Kidney (tissue), 22 donors: Measurements from ENCODE around the gene MBD3L2B. TPM values are rescaled to one million over a fixed set of nuclear protein-coding genes. Genes with fewer than 3 reads are reported as not detected.
"Not testable (repeated sequence)": the region's sequence is repeated elsewhere in the genome, so short reads cannot be mapped to it uniquely, and the experiment has no call there.

Experiments used
- DNase-seq, 5 donors: peaks; one replicate each; pipeline ENCODE4 v3.0.0-alpha.2; 2013 to 2020
- FAIRE-seq: peaks from 2 replicates; lab custom pipeline; 2012; peaks lifted over from hg19 to GRCh38; lab: Jason Lieb, UNC
- H3K27ac ChIP-seq, 2 donors: one replicate each; pipeline ENCODE4 v1.7.0; 2013; ENCODE audit warnings: low read depth in 2 of 2, low read length in 2 of 2, inconsistent platforms in 1 of 2
- H3K27me3 ChIP-seq: one replicate; pipeline ENCODE4 v1.7.1; 2013; ENCODE audit warnings: low read length, inconsistent platforms; ENCODE audit not compliant: control insufficient read depth, insufficient read depth
- H3K36me3 ChIP-seq, 3 donors: one replicate each; pipeline versions ENCODE4 v1.7.0 to v1.7.1; 2013; ENCODE audit warnings: low read length in 3 of 3, control low read depth in 1 of 3, inconsistent platforms in 1 of 3; ENCODE audit not compliant: insufficient read depth in 3 of 3, control insufficient read depth in 2 of 3
- H3K4me1 ChIP-seq, 3 donors: one replicate each; pipeline versions ENCODE4 v1.7.0 to v1.7.1; 2013; ENCODE audit warnings: low read length in 3 of 3, inconsistent platforms in 1 of 3, low read depth in 1 of 3; ENCODE audit not compliant: control insufficient read depth in 2 of 3, insufficient read depth in 2 of 3
- H3K4me3 ChIP-seq, 3 donors: one replicate each; pipeline versions ENCODE4 v1.7.0 to v1.8.1; 2013; ENCODE audit warnings: low read length in 3 of 3, control low read depth in 1 of 3, inconsistent platforms in 1 of 3
- H3K9ac ChIP-seq, 3 donors: one replicate each; pipeline versions ENCODE4 v1.7.0 to v1.7.1; 2013; ENCODE audit warnings: low read length in 3 of 3, control low read depth in 1 of 3, inconsistent platforms in 1 of 3
- H3K9me3 ChIP-seq, 3 donors: one replicate each; pipeline versions ENCODE4 v1.7.0 to v1.7.1; 2013; ENCODE audit warnings: low read length in 3 of 3, control low read depth in 1 of 3, inconsistent platforms in 1 of 3; ENCODE audit not compliant: control insufficient read depth in 2 of 3, insufficient read depth in 1 of 3
- intact Hi-C: fragments of 100-400 bp; cut with DNase I; formaldehyde crosslinking; loops from one replicate; pipeline ENCODE4 v1.11.1; 2022
- long read RNA-seq, 10 donors: library from polyadenylated mRNA in 1 of 10; unstranded in 1 of 10; transcript quantifications; one replicate each; pipeline ENCODE4 v2.0.0 and lab custom pipeline, GENCODE V29; 2021 to 2026
- polyA plus RNA-seq: library from polyadenylated mRNA; stranded (reverse); fragments of 350-450 nt; fragmentation: Illumina TruSeq; extraction: RNeasy Lipid Tissue Mini Kit (QIAGEN cat#74804); gene quantifications from one replicate; pipeline ENCODE4 v1.2.3, GENCODE V29; 2014; ENCODE audit warnings: low read depth, low replicate concordance; ENCODE audit not compliant: insufficient read depth
- total RNA-seq: library from RNA; stranded (reverse); fragmentation: NEBNext Ultra II Directional; extraction: Animal tissue kit (Norgen Biotek cat#: 25700); gene quantifications from one replicate; pipeline ENCODE4 v1.2.1, GENCODE V29; 2021
- TF ChIP-seq, protein P1 (sequence below): IDR thresholded peaks from 3 replicates; pipeline ENCODE4 v1.5.1; 2012; ENCODE audit warnings: mild to moderate bottlenecking, moderate library complexity, borderline replicate concordance; ENCODE audit not compliant: insufficient read depth; ENCODE audit errors: extremely low read depth
- donor health status: control.
- donor health status: control.
- donor health status: control.
- donor health status: control.
- donor health status: control.
- donor health status: DM: yes; HTN: yes; CAD: no.
- donor health status: Normal renal cell carcinoma (clear cell type).

MBD3L2B gene
- not detected for total RNA-seq
- not detected for polyA plus RNA-seq
- long read RNA-seq, donor 1, result 0 reads
- long read RNA-seq, donor 2, result 0 reads
- long read RNA-seq, donor 3, result 0 reads
- long read RNA-seq, donor 4, result 0 reads
- long read RNA-seq, donor 5, result 0 reads
- long read RNA-seq, donor 6, result 0 reads
- long read RNA-seq, donor 7, result 0 reads
- long read RNA-seq, donor 8, result 0 reads
- long read RNA-seq, donor 9, result 0 reads
- long read RNA-seq, donor 10, result 0 reads

- H3K9me3 ChIP-seq, H3K4me1 ChIP-seq, H3K4me3 ChIP-seq, H3K9ac ChIP-seq, H3K36me3 ChIP-seq, DNase-seq, intact Hi-C loops, H3K27ac ChIP-seq, H3K27me3 ChIP-seq, FAIRE-seq: not testable (repeated sequence)
Measured at GRCh38 chr19:7021331-7021730, at the start of gene MBD3L2B. MBD3L2B (minus strand) TSS chr19:7021431; CDS start chr19:7021397, 34 bp downstream.

GRCh38 chr19:7069904-7070226 lies 48.6 kb upstream of the MBD3L2B start:
- intact Hi-C loops, result no loop called here
- Histone ChIP-seq H3K9me3 (no peaks in the 10 kb centered on the region), H3K36me3 (peaks cover 2 to 13% (median 9%) of the 10 kb centered on the region in 3 donors), H3K4me3 (peak overlapping the region; percentile 81 to 95 (median 95)), H3K27me3 (no peaks in the 10 kb centered on the region), H3K4me1 (peaks cover 0 to 6% (median 0%) of the 10 kb centered on the region in 3 donors), H3K9ac (peak overlapping the region; percentile 68 to 96 (median 80)), H3K27ac (peak overlapping the region; percentile 67 to 86)
- DNase-seq (no peak), FAIRE-seq (no peak)
- TF ChIP-seq, protein P1, sequence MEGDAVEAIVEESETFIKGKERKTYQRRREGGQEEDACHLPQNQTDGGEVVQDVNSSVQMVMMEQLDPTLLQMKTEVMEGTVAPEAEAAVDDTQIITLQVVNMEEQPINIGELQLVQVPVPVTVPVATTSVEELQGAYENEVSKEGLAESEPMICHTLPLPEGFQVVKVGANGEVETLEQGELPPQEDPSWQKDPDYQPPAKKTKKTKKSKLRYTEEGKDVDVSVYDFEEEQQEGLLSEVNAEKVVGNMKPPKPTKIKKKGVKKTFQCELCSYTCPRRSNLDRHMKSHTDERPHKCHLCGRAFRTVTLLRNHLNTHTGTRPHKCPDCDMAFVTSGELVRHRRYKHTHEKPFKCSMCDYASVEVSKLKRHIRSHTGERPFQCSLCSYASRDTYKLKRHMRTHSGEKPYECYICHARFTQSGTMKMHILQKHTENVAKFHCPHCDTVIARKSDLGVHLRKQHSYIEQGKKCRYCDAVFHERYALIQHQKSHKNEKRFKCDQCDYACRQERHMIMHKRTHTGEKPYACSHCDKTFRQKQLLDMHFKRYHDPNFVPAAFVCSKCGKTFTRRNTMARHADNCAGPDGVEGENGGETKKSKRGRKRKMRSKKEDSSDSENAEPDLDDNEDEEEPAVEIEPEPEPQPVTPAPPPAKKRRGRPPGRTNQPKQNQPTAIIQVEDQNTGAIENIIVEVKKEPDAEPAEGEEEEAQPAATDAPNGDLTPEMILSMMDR, result no peak

GRCh38 chr19:7069042-7069903 lies 48.0 kb upstream of the MBD3L2B start, which contains the start of gene ZNF557:
ZNF557 (plus strand) TSS chr19:7069703; CDS start chr19:7075075, 5,372 bp downstream.
- Histone ChIP-seq H3K9ac (peak within 1 kb of the TSS; percentile 68 to 96 (median 80)), H3K4me1 (peaks cover 0 to 6% (median 0%) of the 10 kb centered on the region in 3 donors), H3K27me3 (no peaks in the 10 kb centered on the region), H3K27ac (peak within 1 kb of the TSS; percentile 67 to 86), H3K36me3 (peaks cover 2 to 11% (median 8%) of the 10 kb centered on the region in 3 donors), H3K9me3 (no peaks in the 10 kb centered on the region), H3K4me3 (peak within 1 kb of the TSS; percentile 81 to 95 (median 95))
- no peak for FAIRE-seq
- peak; percentile 98 to 100 (median 99) for DNase-seq
- TF ChIP-seq, protein P1, result no peak
- intact Hi-C loops, result no loop called here

DNA sequence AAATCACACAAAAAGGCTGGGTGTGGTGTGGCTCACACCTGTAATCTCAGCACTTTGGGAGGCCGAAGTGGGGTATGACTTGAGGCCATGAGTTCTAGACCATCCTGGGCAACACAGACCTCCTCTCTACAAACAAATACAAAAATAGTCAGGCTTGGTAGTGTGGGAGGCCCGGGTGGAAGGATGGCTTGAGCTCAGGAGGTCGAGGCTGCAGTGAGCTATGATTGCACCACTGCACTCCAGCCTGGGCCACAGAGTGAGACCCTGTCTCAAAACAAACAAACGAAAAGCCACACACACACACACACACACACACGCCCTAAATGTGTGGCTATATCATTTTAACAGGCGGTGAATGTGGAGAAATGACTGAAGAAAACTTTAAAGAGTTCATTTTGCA lies 47.4 kb upstream of the MBD3L2B start:
- DNase-seq, result no peak
- Histone ChIP-seq H3K4me3 (peak overlapping the region; percentile 47 to 95 (median 63)), H3K9ac (no peak overlapping the region), H3K27me3 (no peaks in the 10 kb centered on the region), H3K27ac (no peak overlapping the region), H3K4me1 (peaks cover 0 to 6% (median 0%) of the 10 kb centered on the region in 3 donors), H3K9me3 (no peaks in the 10 kb centered on the region), H3K36me3 (peaks cover 2 to 9% (median 7%) of the 10 kb centered on the region in 3 donors)
- intact Hi-C loops, result no loop called here
- no peak for FAIRE-seq
- TF ChIP-seq, protein P1, result no peak
